Measurements from ENCODE around the gene SLC35D3.

GRCh38 chr6:136918706-136919105 is 3.4 kb upstream of the SLC35D3 start:
- no peak for TF ChIP-seq YY1 (IDR thresholded peaks at IDR 0.05; ENCODE audit: insufficient read depth, insufficient read length)
- TF ChIP-seq ZNF274 (IDR thresholded peaks at IDR 0.05; ENCODE audit: low read depth, low read length): no peak

Measured in NT2/D1 (cell line).